NK-92 treated with Interleukin-12 subunit alpha and Interleukin-12 subunit beta, amount 100 ng/mL, for 24 hours (cell line): ENCODE measurements around the gene CCDC50.

Experiments
- DNase-seq: peaks from one replicate; lab custom pipeline; 2025; lab: John Stamatoyannopoulos, UW

The CCDC50 gene

DNA sequence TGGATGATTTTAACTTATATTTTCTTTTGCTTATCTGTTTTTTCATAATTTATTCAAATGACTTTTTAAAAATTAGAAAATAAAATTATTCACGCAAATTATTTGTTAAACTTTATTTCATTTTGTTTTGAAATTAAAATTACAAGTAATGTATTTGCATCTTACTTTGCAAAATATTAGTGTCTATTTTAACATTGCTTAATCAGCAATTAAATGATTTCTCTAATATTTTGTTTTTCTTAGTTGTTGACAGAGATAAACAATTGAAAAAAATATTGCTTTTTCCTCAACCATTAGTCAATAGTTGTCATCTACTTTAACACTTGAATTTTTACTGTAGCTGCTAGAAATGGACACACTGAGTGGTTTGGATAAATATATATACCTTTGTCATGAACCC lies 99.0 kb downstream of the CCDC50 start:
- no peak for DNase-seq

DNA sequence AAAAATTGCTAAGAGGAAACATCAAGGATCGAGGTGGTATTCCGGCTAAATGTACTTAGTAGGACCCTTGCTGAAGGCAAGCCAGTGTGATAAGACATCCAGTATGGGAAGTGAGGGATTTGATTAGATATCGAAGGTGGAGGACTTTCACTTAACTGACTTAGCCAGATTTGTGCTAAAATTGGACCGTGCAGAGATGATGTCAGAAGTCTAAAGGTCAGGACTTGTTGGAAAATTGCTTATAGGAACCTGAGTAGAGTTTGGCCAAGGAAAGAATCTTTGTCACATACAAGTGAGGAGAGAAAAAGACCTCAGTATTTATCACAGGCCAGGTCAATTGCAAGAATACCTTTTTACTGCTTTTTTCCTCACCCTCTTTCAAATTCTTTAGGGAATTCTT lies 100.9 kb downstream of the CCDC50 start:
- DNase-seq = no peak

GRCh38 chr3:191431160-191431822 lies 102.1 kb downstream of the CCDC50 start:
- DNase-seq = no peak

DNA sequence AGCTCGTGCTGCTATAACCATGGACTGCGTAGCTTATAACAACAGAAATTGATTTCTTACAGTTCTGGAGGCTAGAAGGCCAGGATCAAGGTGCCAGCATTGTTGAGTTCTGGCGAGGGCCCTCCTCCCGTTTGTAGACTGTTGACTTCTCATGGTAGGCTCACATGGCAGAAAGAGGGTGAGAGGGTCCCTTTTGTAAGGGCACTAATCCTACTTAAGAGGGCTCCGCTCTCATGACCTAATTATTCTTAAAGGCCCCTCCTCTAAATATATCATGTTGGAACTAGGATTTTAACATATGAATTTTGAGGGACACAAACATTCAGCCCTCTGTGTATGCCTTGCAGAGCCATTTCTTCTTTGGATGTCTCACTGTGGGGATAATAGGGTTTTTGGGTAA lies 103.0 kb downstream of the CCDC50 start:
- DNase-seq = no peak

GRCh38 chr3:191434024-191434423 lies 104.8 kb downstream of the CCDC50 start:
- DNase-seq = no peak

GRCh38 chr3:191435981-191436380 lies 106.8 kb downstream of the CCDC50 start:
- no peak for DNase-seq

DNA sequence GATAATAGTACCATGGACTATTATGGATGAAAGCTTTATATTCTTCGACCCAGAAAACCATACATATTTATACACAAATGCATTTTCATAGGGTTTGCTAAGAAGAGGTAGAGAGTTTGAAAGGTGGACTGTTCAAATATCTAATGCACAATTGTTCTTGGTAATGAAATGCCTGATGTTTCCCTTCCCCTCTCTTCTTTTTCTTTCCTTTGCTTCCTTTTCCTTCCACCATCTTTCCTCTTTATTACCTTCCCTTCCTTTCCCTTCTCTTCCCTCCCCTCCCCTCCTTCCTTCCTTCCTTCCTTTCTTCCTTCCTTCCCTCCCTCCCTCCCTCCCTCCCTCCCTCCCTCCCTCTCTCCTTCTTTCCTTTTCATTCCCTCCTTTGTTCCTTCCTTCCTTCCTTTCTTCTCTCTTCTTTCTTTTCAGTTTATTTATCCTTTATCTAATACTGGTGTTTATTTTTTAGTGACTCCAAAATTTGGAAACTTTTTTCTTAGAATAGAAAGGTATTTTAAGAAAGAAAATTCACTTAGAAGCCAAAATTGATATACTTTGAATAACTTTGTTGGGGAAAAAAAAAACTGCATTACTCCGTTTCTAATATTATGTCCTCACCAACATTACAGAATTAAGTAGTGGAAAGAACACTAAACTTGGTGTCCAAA lies 109.1 kb downstream of the CCDC50 start:
- DNase-seq = no peak

DNA sequence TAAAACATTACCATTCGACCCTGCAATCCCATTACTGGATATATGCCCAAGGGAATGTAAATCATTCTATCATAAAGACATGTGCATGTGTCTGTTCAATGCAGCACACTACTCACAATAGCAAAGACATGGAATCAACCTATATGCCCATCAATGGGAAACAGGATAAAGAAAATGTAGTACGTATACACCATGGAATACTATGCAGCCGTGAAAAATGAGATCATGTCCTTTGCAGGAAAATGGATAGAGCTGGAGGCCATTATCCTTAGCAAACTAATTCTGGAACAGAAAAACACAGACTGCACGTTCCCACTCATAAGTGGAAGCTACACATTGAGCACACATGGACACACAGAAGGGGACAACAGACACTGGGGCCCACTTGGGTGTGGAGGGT lies 111.3 kb downstream of the CCDC50 start:
- DNase-seq = no peak

- DNase-seq = no peak
Measured at GRCh38 chr3:191441687-191442086, 112.5 kb downstream of the CCDC50 start.

GRCh38 chr3:191444569-191444968 lies 115.4 kb downstream of the CCDC50 start:
- DNase-seq = no peak
